ENCODE data around the gene BPHL.
"Not testable (repeated sequence)": the region's sequence is repeated elsewhere in the genome, so short reads cannot be mapped to it uniquely, and the experiment has no call there.

Gene BPHL

DNA sequence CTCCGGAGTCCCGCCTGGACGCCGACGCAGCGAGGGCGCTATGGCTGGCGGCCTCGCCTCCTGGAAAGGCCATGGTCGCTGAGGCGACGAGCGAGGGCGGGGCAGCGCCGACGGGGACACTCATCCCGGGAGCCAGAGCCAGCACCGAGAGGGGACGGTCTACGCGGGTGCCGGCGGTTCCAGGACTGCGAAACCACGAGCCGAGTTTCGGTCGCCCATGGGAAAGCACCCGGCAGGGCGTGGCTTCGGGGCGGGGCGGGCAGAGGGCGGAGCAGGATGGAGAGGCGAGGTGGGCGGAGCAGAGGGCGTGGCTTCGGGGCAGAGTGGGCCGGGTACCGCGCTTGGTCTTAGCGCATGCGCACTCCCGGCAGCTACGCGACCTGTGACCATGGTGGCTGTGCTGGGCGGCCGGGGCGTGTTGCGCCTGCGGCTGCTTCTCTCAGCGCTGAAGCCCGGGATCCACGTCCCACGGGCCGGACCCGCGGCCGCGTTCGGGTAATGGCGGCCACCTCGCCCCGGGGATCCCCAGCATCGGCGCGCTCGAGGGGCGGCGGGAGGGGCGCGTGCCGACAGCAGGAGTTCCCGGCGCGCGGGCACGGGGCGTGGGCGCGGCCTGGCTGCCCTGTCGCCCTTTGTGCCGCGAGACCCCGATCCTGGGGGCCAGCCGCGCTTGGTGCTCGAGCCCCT, at the start of gene BPHL:
Gene BPHL (plus strand): TSS at position 359 of the 687 bp plus-strand sequence. CDS start 30 bp downstream, at position 389.
- peak; percentile 85 for DNase-seq
- in situ Hi-C loops (cut with HindIII; ENCODE audit: low pct_ligation_motif_present, low pct_unique_long_range_greater_than_20kb, low sequenced_read_pairs), result no loop called here

DNA sequence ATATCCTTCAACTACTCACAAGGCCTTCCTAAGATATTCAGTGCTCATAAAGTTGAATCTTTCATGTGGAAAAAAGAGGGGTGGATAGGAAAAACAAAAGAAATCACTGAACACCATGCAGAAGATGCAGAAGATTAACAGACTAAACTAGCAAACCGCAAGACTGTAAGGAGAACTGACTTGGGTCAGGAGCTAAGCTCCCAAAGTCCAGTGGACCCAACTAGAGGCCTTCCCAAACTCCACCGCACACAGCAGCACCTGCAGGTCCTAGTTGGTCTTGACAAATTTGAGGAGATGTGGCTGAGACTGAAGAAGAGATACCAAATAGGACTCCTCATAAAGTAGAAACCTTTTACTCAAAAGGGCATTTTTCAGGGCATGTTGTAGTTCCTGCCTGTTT, 46.9 kb upstream of the BPHL start:
- in situ Hi-C loops (cut with HindIII; ENCODE audit: low pct_ligation_motif_present, low pct_unique_long_range_greater_than_20kb, low sequenced_read_pairs), result no loop called here
- DNase-seq, result no peak

DNA sequence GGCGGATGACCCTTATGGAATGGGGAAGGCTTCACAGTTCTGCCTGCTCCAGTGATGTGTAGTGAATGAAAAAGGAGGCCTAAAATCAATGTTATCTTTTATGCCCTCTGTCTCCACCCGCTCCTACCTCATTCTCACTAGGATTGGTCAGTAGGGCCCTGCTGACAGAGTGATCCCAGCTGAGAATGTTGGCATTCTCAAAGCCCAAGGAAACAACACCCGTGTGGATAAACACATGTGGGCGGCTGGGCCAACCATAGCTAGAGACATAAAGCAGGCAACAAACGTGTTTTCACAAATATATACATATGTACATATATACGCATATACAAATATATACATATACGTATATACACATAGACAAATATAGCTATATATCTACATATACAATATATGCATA, 45.7 kb upstream of the BPHL start:
- in situ Hi-C loops (cut with HindIII; ENCODE audit: low pct_ligation_motif_present, low pct_unique_long_range_greater_than_20kb, low sequenced_read_pairs), result no loop called here
- DNase-seq, result no peak

DNA sequence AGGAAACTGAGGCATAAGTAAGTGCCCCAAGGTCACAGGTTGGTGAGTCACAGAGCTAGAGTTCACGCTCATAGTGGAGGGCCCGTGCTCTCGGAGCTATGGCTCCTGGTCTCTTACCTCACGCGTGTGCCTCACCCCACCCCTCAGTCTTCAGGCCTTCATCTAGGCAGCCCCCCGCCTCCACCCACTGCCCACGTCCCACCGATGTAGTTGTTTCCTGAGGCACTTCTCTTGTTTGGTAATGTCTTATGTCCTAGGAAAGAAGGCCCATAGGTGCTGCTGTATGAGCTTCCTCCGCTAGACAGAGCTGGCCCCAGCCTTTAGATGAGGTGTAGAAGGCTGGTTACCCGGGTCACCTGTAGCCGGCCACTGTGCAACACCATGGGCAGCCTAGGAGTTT, 45.1 kb upstream of the BPHL start:
- in situ Hi-C loops (cut with HindIII; ENCODE audit: low pct_ligation_motif_present, low pct_unique_long_range_greater_than_20kb, low sequenced_read_pairs), result no loop called here
- DNase-seq, result no peak

DNA sequence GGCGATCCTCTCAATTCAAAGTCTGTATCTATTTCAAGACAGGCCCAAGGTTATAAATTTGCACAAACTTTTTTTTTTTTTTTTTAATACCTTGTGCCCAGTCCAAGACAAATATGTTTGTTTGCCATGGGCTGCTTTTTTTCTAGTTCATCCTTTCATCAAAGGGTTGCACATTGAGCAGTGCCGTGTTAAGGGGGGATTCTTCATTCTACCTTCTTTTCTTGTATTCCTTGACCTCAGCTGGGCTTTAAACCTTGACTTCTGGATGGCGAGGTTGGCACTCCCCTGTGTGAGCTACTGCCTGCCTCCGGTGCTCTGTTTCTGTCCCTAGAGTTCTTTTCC, 42.8 kb upstream of the BPHL start:
- DNase-seq, result no peak
- in situ Hi-C loops (cut with HindIII; ENCODE audit: low pct_ligation_motif_present, low pct_unique_long_range_greater_than_20kb, low sequenced_read_pairs), result no loop called here

DNA sequence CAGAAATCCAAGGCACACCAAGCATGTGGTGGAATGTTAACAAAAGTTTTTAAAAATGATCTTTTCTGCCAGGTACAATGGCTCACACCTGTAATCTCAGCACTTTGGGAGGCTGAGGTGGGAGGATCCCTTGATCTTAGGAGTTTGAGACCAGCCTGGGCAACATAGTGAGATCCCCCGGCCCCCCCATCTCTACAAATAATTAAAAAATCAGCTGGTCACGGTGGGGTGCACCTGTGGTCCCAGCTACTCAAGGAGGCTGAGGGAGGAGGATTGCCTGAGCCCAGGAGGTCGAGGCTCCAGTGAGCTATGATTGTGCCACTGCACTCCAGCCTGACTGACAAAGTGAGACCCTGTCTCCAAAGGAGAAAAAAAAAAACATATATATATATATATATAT, 42.2 kb upstream of the BPHL start:
- no peak for DNase-seq
- in situ Hi-C loops (cut with HindIII; ENCODE audit: low pct_ligation_motif_present, low pct_unique_long_range_greater_than_20kb, low sequenced_read_pairs), result no loop called here

DNA sequence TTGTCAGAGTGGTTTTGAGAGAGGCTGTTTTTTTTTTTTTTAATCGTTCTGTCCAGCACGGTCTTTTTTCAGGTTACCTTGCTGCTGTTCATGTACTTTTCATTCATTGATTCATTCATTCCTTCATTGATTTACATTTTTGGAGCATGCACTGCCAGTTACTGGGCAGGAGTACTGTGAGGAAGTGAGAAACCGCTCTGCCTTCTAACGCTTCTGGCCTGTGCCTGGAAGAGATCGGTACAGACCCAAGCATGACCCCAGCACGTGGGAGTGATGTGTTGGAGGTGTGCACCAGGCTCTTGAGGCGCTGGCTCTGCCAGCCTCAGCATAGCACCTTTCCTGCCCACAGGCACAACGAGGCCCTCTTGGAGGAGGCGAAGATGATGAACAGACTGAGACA, 41.1 kb upstream of the BPHL start:
- in situ Hi-C loops (cut with HindIII; ENCODE audit: low pct_ligation_motif_present, low pct_unique_long_range_greater_than_20kb, low sequenced_read_pairs), result no loop called here
- DNase-seq, result no peak

DNA sequence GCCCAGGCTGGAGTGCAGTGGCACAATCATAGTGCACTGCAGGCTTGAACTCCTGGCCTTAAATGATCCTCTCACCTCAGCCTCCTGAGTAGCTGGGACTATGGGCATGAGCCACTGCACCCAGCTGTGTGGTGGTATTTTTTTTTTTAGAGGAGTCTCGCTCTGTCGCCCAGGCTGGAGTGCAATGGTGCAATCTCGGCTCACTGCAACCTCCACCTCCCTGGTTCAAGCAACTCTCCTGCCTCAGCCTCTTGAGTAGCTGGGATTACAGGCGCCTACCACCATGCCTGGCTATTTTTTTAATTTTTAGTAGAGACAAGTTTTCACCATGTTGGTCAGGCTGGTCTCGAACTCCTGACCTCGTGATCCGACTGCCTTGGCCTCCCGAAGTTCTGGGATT, 39.6 kb upstream of the BPHL start:
- DNase-seq; in situ Hi-C loops (cut with HindIII; ENCODE audit: low pct_ligation_motif_present, low pct_unique_long_range_greater_than_20kb, low sequenced_read_pairs): not testable (repeated sequence)

DNA sequence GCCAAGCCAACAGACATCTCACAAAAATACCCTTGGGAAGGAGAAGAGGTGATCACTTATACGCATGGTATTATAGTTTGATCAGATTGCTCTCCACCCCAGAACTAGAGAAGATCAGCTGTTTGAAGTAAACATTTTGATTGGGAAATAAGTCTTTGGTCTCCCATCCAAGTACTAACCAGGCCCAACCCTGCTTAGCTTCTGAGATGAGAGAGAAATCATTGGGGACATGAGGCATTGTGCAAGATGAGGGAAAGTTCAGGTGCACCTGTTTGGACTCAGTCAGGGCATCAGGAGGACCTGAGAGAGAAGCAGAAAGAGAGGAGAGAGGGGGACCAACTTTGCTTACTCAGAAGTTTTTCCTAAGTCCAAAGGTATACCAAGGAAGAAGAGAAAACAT, 38.8 kb upstream of the BPHL start:
- in situ Hi-C loops (cut with HindIII; ENCODE audit: low pct_ligation_motif_present, low pct_unique_long_range_greater_than_20kb, low sequenced_read_pairs), result no loop called here
- no peak for DNase-seq

DNA sequence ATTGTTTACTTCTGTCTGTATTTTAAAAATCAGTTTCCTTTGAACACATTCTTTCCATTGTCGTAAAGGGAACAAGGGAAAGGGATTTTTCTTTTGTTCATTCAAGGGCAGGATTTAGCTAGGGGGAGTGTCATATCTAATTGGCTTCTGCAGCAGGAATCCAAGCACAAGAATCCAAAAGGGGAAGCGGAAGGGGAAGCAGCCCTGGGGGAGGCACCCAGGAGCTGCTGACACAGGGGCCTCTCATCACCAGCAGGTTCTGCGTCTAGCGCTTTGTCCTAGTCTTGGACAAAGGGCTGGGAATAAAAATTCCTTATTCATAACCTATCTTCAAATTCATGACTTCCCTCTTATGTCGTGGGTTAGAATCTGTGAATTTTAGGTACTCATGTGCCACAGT, 36.6 kb upstream of the BPHL start:
- in situ Hi-C loops (cut with HindIII; ENCODE audit: low pct_ligation_motif_present, low pct_unique_long_range_greater_than_20kb, low sequenced_read_pairs), result no loop called here

DNA sequence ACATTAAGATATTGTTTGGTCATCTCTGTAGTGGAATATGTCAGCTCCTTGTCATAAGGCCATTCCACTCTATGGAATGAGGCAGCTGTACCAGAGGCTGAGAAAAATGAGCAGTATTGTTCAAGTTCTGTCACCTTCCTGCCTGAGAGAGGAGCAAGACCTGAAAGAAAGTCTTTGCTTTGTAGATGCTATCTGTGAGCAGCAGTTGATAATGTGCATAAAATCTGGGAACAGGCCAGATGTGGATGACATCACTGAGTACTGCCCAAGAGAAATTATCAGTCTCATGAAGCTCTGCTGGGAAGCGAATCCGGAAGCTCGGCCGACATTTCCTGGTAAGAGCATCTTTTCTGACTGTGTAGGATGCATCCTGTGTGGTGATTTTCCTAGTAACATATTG, 33.4 kb upstream of the BPHL start:
- no peak for DNase-seq
- in situ Hi-C loops (cut with HindIII; ENCODE audit: low pct_ligation_motif_present, low pct_unique_long_range_greater_than_20kb, low sequenced_read_pairs), result no loop called here

More for the DNA sequence above, 36.6 kb upstream of the BPHL start:
- DNase-seq, result no peak

DNA sequence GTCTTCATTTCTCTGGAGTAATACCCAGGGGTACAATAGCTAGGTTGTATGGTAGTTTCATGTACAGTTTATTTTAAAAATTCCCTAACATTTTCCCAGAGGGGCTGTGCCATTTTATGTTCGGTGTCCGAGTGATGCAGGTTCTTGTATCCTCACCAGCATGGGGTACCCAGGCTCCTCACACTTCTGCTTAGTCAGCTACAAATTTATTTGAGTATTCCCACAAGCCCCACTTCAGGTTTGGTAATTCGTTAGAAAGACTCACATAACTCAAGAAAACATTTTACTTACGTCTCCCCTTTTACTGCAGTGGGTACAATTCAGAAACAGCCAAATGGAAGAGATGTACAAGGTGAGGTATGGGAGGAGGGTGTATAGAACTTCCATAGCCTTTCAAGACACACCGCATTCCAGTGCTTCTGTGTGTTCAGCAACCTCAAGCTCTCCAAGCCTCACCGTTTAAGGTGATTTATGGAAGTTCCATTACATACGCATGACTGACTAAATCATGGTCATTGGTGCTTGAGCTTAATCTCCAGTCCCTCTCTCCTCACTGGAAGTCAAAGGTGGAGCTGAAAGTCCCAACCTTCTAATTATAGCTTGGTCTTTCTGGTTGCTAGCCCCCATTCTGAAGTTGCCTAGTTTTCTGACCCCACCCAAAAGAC, 32.1 kb upstream of the BPHL start:
- in situ Hi-C loops (cut with HindIII; ENCODE audit: low pct_ligation_motif_present, low pct_unique_long_range_greater_than_20kb, low sequenced_read_pairs), result no loop called here
- no peak for DNase-seq

DNA sequence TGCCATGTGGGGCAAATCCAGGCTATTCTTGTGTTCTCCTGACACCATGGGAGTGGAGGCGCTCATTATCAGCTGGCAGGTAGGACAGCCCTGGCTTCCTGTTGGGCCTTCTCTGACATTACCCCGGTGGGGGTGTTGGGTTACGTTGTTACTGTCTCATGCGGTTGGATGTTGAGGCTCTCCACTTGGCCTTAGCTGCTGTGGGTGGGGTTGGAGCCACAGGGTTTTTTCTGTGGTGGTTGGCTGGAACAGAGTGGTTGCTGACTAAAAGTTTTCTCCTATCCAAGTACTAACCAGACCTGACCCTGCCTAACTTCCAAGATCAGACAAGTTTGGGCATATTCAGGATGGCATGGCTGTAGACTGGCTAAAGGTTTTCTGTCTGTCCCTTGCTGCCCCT, 30.1 kb upstream of the BPHL start:
- no peak for DNase-seq
- in situ Hi-C loops (cut with HindIII; ENCODE audit: low pct_ligation_motif_present, low pct_unique_long_range_greater_than_20kb, low sequenced_read_pairs), result no loop called here

DNA sequence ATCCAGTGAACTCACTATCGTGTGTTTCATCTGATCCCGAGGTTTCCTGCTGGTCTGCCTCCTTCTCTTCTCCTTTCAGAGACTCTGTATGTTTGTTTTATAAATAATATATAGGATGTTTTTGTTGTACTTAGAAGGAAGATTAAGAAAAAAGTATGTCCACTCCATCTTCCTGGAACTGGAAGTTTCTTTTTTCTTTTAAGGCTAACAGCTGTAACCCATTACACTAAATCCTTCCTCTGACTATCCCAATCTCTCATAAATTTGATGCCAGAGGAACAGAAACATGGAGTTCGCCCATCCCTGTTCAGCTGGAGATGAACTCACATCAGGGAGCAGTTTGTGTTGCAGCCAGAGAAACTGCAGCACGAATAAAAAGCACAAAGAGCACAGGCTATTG, 29.5 kb upstream of the BPHL start:
- in situ Hi-C loops (cut with HindIII; ENCODE audit: low pct_ligation_motif_present, low pct_unique_long_range_greater_than_20kb, low sequenced_read_pairs), result no loop called here

DNA sequence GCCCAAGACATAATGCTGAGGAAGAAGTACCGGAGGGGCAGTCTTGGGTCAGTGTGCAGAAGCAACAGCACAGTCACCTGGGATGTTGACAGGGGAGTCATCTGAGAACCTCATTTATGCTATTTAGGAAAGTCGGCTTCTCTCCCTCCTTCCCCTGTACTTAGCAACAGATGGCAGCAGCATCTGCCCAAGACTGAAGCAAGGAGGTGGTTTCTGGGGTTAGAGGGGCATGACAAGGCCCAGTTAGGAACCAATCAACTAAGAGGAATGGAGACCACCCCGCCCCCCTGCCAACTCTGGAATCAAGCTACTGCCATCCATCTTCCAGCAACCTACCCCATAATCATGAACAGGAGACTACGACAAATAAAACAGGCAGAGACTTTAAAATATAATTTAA, 28.5 kb upstream of the BPHL start:
- DNase-seq, result no peak
- in situ Hi-C loops (cut with HindIII; ENCODE audit: low pct_ligation_motif_present, low pct_unique_long_range_greater_than_20kb, low sequenced_read_pairs), result no loop called here

More for the DNA sequence above, 29.5 kb upstream of the BPHL start:
- DNase-seq, result no peak

DNA sequence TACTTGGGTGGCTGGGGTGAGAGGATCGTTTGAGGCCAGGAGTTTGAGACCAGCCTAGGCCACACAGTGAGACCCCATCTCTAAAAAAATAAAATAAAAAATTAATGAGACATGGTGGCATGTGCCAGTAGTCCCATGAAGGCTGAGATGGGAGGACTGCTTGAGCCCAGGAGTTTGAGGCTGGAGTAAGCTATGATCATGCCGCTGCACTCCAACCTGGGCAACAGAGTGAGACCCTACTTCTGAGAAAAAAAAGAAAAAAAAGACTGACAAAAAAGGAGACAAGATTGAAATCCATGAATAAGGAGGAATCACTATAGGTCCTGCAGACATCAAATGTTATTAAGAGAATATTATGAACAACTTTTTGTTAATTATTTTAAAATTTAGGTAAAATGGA, 23.7 kb upstream of the BPHL start:
- in situ Hi-C loops (cut with HindIII; ENCODE audit: low pct_ligation_motif_present, low pct_unique_long_range_greater_than_20kb, low sequenced_read_pairs), result no loop called here
- no peak for DNase-seq

DNA sequence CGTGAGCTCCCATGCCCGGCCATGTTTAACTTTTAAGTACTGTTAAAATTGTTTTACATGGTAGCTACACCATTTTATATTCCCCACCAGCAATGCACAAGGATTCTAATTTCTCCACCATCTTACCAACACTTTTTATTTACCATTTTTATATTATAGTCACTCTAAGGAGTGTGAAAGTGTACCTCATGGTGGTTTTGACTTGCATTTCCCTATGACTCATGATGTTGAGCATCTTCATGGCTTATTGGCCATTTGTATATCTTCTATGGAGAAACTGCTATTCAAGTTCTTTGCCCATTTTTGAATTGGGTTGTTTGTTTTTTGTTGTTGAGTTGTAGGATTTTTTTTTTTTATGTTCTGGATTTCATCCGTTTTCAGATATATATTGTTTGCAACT, 15.6 kb upstream of the BPHL start:
- DNase-seq, result no peak
- in situ Hi-C loops (cut with HindIII; ENCODE audit: low pct_ligation_motif_present, low pct_unique_long_range_greater_than_20kb, low sequenced_read_pairs), result no loop called here

DNA sequence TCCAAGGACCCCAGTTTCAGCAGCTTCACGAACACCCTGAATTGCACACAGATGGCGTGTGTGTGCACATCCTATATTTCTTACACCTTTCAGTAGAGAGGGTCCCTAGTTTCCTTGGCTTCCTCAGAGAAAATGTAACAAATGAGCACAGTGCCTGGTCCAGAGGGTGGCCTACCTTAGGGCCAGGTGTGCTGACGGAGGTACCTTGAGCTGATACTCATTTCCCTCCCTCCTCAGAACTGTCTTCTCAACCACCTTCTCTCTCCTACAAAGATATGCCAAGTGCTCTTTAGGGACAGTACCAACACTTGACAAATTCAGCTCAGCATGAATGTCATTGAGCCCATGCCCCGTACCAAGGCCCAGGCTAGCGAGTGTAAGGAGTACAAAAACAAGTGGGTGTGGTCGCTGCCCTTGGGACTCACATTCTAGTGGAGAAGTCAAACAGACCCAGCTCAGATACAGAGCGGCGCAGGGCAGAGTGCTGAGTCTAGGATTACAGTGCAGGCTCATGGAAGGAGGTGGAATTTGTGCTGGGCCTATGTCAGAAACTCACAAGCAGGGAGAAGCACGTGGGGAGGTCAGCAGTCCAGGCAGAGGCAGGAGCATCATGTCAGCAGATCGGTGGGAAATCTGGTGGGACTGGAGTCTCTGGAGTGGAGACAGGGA, 9.6 kb upstream of the BPHL start:
- no peak for DNase-seq
- in situ Hi-C loops (cut with HindIII; ENCODE audit: low pct_ligation_motif_present, low pct_unique_long_range_greater_than_20kb, low sequenced_read_pairs), result no loop called here

DNA sequence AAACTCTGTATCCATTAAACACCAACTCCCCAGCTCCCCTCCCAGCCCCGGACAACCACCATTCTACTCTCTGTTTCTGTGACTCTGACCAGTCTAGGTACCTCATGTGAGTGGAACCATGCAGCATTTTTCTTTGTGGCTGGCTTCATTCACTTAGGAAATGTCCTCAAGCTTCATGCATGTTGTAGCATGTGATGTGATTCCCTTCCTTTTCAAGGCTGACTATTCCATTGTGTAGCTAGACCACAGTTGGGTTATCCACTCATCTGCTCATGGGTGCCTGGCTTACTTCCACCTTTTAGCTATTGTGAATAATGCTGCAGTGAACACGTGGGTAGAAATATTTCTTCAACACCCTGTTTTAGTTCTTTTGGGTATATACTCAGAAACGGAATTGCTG, 8.8 kb upstream of the BPHL start:
- in situ Hi-C loops (cut with HindIII; ENCODE audit: low pct_ligation_motif_present, low pct_unique_long_range_greater_than_20kb, low sequenced_read_pairs), result no loop called here
- no peak for DNase-seq

DNA sequence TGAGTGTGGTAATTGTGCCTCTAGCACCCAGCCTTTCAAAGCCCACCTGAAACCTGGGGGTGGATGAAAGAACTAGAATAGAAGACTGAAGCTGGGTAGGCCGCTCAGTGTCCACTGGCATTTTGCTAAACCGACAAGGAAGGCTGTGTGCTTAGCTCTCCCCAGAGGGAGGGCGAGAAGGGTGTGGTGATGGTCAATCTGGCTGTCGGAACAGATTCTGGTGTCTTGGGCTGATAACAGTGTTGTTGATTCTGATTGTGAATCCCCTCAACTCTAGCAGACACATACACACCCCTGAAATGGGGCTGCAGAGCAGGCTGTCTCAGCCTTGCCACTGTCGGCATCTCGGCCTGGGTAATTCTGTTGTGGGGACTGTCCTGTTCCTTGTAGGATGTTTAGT, 4.1 kb upstream of the BPHL start:
- DNase-seq, result no peak
- in situ Hi-C loops (cut with HindIII; ENCODE audit: low pct_ligation_motif_present, low pct_unique_long_range_greater_than_20kb, low sequenced_read_pairs), result no loop called here

Measured in ACHN (cell line).